CD4-positive, alpha-beta T cell treated with Interleukin-21 for 1 hour (primary cell): Measurements from ENCODE around the gene MED28.
"Not testable (repeated sequence)": the region's sequence is repeated elsewhere in the genome, so short reads cannot be mapped to it uniquely, and the experiment has no call there.

Source experiments
- DNase-seq: peaks from one replicate; pipeline ENCODE4 v3.0.0-alpha.2; 2020

The MED28 gene, protein sequence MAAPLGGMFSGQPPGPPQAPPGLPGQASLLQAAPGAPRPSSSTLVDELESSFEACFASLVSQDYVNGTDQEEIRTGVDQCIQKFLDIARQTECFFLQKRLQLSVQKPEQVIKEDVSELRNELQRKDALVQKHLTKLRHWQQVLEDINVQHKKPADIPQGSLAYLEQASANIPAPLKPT

DNA sequence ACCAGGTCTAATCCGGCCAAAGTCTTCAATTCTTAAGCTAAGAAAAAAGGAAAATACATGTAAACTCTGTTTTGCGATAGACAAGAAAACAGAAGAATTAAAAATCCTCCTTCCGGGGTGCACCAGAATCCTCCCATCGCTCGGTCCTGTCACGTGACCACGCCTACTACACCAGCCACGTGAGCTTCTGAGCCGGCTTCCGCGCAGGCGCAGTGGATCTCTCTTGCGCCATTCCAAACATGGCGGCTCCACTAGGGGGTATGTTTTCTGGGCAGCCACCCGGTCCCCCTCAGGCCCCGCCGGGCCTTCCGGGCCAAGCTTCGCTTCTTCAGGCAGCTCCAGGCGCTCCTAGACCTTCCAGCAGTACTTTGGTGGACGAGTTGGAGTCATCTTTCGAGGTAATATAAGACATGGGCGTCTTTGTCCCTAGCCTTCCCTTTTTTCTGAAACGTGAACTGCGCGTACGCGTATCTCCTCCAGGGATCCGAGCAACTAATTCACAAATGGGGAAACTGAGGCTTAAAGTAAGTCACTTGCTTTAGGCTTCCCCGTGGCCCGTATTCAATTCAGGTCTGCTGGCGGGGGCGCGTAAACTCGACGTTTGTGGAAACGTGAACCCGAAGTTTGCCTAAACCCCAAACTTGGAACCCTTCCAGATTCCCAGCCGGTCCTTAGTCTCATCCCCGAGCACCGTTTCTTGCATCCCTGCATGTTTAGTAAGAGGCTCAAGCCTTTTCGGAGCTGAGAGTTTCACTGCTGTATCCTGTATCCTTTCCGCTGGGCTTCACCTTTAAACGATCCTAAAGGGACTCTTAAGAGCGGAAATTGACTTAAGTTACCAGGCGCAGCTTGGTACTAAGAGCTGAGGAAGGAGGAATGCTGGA is at the start of gene MED28:
TSS of gene MED28 (plus strand) at position 226 of the 884 bp plus-strand sequence. CDS start at position 240, 14 bp downstream.
- DNase-seq: peak; percentile 96

DNA sequence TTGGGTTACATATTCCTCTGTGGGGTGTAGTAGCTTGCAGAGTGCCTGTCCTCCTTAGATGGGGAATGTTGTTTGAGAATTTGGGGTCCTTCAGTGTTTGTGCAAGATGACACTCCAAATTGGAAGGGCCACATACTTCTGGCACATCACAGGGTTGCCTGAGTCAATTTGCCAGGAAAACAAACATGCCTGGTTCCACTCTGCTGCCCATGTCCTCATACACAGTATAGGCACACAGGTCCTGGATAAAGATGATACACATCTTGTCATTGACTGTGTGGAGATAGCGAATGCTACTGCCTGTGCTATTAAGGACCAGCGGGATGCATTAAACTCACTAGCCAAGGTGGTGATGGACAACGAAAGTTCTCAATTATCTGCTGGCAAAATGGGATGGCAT is 48.6 kb upstream of the MED28 start:
- DNase-seq: no peak

DNA sequence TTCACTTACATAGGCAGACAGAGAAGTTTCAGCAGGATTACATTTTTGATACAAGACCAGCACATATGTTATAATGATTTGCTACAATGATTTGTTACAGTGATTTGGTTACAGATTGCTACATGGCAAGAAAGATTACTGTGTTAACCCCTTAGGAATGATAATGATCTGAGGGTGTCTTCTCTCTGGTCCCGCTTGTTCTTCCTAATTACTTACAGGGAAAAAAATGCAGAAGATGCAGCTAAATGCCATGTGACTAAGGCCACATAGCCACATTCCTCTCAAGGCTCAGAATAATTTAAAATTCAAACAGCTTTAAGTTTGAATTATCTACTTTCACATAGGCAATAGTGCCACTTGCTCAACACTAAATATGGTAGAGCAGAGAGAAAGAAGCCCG is 47.2 kb upstream of the MED28 start:
- no peak for DNase-seq

DNA sequence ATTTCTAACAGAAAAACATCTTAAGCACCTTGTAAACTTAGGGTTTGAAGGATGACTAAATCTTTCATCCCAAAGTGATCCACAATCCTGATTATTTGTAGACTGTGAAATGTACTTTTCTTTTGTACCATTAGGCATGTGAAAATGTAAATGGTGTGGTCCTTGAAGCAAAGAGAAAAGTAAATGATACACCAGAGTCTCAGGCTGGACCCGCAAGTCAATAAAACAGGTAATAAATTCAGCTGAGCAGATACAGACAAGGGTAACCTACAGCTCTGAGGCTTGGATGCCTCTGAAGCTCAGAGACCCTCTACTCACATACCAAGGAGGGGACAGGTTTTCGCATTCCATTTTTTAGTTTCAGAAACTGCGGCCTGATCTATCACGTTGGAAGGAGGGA is 40.2 kb upstream of the MED28 start:
- no peak for DNase-seq

DNA sequence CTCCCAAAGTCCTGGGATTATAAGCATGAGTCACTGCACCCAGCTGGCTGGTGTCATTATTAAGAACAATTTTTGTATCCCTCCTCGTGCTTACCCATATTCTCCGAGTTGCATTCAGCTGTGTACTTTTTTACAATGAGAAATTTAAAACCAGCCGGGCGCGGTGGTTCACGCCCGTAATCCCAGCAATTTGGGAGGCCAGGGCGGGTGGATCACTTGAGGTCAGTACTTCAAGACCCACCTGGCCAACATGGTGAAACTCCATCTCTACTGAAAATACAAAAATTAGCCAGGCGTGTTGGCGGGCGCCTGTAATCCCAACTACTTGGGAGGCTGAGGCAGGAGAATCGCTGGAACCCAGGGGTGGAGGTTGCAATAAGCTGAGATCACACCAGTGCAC is 39.3 kb upstream of the MED28 start:
- not testable (repeated sequence) for DNase-seq

DNA sequence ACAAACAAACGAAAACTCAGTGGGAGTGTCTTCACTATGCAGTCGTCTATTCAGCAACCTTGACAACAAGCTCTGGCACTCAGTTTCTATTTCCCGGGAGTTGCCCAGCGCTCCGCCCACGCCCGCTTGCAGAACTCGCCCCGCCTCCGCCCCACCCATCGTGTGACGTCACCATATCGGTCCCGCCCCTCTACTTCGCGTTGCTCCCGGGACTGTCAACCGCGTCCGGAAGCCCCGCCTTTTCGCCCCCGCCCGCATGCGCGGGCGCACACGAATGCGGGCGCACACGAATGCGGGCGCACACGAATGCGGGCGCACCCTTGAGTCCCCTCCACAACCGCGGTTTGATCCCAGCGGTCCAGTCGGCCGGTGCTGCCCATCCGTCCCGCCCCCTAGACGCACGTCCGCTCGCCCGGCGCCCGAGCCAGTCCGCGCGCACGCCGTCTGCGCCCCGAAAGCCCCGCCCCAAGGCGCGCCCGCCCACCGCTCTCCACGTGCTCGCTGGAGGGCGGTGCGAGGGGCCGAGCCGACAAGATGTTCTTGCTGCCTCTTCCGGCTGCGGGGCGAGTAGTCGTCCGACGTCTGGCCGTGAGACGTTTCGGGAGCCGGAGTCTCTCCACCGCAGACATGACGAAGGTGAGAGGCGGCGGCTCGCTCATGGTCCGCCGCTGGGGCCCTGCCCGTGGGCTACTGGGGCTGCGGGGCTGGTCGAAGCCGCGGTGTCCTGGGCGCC is 37.3 kb upstream of the MED28 start, which contains the start of gene LAP3:
TSS of gene LAP3 (plus strand) at position 267 of the 733 bp plus-strand sequence. CDS start at position 535, 268 bp downstream.
- peak; percentile 98 for DNase-seq

DNA sequence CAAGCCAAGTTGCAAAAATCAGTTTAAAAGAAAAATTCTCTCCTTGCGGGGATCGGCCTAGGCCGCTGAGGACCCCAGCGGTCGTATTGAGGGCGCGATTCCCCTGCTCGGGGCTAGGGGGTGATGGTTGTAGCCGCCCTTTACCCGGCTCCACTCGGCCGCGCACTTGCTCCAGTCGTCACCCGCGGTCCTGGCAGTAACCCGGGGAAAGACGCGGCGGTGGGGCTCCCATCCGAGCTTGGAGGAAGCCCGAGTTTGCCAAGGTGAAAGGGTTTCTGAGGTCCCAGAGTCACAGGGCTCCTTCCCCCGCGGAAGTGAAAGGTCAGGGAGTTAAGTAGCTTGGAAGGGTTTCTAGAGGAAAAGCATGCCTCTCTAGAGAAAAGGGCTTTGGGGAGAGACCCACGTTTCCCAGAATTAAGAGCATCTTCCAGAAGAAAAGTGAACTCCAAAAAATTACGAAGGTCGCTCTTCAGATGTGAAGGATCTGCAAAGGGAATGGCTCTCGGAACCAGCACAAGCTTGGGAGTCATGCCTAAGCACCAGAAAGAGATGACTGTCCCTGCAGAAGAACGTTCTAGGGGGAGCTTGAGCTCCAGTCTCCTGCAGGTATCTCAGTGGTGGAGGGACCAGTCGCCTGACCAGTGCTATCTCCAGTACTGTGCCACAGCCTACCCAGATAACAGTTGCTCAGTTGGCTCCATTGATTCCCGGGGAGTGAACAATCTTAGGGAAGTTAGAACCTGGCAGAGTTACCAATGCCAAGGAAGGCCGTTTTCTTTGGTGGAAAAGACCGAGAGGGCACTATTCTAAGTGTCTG is 36.6 kb upstream of the MED28 start:
- DNase-seq: peak; percentile 17

DNA sequence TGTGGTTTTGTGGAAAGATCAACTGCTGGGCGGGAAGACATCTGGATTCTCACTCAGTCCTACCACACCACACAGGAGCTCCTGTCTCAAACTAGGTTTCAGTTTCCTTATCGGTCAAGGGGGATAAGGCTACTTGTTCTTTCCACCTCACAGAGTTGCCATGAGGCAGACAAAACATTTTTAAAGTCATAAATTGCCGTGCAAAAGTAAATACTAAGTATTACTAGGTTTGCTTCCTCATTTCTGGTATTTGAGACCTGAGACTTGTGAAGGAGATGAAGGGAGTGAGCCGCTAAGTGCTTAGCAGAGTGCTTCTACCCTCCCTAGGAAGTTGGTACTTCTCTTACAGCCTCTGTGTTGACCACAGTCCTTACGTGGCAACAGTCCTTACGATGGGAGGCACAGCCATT is 36.0 kb upstream of the MED28 start:
- DNase-seq: peak; percentile 37

DNA sequence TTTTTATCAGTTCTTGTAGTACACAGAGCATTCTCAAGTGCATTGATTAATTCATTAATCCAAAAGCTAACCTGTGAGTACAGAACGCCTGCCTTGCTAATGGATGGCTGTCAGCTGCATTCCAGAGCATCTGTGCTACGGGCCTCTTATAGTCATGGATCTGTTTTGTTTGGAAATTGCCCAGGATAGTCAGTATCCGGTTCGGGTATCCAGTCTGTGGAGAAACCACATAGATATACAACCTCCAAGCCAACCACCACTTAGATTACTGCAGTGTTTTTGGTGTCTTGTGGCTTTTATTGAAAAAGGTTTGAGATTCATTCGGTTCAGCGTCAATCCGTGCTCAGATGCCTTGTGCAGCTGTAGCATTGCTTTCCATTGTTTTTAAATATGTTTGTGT is 33.5 kb upstream of the MED28 start:
- DNase-seq: no peak

DNA sequence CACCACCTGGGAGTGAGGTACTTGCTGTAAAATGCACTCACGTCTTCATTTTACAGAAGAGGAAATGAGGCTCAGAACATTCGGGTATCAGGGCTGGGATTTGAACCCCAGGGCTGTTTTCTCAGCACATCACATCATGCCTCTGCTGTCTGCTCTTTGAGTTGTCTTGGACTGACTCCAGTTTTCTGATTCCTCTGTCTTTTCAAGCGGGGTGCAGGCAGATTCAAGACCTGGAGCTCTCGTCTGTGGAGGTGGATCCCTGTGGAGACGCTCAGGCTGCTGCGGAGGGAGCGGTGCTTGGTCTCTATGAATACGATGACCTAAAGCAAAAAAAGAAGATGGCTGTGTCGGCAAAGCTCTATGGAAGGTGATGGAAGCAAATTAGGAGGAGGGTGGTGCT is 31.2 kb upstream of the MED28 start:
- DNase-seq: no peak

DNA sequence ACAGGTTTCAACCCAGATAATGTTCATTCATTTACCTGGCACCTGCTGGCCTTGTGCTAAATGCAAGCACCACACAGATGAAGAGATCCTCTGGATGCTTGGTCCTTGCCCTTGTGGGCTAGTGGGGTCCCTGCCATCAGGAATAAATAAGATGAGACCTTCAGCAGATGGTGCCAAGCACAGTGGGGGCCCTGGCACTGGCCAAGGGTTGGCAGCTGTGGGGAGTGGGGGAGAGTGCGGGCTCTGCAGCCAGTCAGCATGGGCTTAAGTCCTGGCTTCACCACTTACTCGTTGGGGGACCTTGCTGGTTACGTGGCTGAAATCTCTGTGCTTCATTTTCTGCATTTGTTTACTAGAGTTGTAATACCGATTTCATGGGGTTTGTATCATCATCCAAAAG is 30.5 kb upstream of the MED28 start:
- DNase-seq: no peak

DNA sequence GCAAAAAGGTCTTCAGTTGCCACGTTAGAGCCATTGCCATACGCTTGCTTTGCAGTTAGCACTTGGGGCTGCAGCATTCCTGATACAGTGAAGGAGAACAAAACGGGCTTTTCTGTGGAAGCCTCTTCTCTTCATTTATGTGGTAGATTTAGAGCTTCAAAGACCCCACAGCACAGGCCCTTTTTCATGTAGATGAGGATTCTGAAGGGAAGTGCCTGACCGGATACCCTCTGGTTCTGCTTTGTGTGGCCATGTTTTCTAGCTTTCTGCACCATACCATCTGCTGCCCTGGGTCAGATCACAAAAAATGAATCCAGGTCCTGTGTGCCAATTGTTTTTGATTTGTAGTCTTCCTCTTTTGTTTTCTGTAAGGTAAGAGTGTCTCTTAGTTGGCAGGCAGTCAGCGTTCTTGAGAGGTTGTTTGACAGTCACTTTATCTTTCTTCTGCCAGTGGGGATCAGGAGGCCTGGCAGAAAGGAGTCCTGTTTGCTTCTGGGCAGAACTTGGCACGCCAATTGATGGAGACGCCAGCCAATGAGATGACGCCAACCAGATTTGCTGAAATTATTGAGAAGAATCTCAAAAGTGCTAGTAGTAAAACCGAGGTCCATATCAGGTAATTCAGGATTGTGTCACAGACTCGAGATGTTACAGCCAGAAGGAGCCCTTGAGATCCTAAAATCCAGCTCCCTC is 29.8 kb upstream of the MED28 start:
- DNase-seq: no peak

DNA sequence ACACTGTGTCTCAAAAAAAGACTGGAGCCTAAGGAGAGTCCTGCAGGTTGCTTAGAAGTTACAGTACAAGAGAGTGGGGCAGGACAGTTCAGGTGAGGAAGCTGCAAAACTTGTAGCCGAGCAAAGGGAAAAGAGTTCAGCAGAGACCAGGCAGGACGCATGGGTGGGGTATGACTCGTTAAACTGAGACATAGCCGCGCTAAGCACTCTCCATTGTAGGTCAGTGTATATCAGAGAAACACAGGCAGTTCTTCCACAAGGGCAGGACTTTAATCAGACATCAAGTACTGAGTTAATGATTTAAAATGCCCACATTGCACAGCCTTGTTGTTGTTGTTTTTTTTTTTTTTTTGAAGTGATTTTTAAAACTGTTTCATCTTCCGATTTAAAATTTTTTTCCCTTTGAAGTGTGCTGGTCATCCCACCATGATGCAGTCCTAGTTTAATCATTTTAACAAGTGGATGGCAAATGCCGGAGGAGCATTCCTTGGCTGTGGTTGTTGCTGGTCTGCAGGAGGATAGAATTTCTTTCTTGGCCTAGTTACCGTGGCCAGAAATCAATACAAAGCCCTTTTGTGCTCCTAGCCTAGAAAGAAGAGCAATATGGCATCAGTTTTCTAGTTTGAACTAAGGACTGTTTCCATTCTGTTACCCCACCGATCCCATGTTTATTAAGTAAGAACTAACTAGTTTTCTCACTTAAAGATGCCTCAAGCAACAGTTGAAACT is 27.2 kb upstream of the MED28 start:
- no peak for DNase-seq

DNA sequence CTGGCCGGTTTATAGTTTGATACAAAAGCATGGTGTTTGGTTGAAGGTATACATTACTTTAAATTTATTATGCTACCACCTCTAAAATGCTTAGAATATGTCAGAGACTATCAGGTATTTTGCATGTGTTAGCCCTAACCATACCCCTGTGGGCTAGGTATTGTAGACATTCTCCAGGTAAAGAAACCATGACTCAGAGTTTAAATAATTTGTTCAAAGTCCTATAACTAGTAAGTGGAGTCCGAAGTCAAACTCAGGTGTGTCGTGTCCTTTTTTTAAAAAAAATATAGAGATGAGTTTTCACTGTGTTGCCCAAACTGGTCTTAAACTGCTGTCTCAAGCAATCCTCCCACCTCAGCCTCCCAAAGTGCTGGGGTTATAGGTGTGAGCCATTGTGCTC is 25.1 kb upstream of the MED28 start:
- no peak for DNase-seq

DNA sequence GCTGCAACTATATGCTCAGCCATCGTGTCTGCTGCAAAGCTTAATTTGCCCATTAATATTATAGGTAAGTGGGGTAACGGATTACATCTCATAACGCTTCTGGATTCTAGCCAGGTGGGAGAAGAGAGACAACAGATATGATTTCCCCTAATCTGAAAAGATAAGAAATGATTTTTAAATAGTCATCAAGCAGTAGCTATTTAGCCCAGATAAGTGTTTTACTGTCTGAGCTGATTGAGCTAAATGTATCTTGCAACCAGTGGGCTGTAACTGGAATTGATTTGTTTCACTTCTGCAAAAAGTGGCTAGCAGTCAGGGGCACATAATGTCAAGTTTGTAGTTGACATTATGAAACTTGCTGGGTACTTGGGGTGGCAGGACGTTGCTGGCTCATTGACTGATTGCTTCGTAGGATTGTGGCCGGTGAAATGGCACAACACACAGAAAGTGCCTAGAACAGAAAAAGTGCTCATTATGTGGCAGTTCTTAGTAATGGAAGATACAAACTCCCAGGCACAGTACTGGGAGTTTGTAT is 18.9 kb upstream of the MED28 start:
- DNase-seq: no peak

DNA sequence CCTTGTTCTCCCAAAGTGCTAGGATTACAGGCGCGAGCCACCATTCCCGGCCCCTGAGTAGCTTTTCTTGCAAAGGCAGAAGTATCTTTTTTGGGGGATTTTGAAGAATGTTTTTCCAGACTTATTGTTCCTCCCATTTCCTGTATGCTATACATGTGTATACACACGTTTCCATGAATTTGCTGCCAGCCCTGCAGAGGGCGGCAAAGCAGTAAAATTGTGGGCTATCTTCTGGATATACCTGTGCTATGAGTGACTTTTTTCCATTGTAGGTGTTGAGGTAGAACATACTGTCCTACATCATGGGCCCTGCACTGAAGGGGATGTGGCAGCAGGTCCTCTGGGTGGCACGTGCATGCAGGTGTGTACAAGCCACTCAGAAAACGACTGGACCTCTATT is 16.9 kb upstream of the MED28 start:
- no peak for DNase-seq

DNA sequence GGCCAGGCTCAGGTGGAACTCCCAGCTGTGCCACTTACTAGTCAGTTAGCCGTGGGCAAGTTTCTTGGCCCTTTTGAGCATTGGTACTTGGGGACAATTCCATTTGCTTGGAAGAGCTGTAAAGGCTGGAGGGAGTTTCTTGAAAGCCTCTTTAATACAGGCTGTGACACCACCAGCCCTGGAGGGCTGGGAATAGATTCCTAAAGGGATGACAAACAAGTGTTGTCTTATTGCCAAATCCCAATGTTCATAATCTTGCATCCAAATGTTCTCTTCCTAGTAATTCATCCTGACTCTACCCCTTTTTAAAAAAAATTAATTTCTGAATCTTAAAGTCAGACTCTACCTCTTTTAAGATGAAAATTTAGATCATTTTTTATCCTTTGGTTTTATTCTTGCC is 14.6 kb upstream of the MED28 start:
- DNase-seq: no peak

DNA sequence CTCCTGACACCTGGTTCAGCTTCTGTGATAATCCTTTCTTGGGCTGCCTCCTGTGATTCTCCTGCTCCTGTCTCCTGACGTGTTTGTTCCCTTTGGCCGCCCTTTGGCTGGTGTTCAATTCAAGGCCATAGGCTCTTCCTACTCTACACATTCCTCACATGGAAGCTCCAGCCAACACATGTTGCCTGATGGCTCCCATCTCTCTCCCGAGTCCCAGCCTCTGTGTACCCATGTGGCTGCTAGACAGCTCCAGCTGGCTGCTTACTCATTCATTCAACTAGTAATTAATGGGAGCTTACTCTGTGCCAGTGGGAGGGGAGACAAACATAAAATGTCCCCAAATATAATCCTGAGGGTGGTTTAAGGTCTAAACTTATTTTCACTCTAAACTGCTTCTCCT is 9.2 kb upstream of the MED28 start:
- no peak for DNase-seq

DNA sequence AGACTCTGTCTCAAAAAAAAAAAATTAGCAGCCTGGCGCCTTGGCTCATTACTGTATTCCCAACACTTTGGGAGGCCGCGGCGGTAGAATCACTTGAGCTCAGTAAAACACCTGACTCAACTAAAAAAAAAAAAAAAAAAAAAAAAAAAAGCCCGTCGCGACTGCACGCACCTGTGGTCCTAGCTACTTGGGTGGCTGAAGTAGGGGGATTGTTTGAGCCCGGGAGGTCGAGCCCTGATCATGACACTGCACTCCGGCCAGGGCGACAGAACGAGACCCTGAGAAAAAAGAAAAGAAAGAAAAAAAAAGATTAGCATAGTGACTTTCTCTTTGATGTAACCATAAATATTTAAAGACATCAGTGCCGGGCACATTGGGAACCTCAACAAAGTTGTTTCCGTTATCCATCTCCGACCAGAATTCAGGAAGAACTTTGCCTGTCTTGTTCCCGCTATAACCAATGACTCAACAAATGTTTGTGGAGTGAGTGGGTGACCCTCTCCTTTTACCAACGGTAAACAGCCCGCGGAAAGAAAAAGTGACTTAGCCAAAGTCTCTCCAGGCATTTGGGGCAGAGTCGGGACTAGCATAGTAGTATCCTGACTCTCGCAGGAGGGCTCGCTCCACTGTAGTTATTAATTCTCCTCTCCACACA is 553 bp upstream of the MED28 start:
- DNase-seq: peak; percentile 33

DNA sequence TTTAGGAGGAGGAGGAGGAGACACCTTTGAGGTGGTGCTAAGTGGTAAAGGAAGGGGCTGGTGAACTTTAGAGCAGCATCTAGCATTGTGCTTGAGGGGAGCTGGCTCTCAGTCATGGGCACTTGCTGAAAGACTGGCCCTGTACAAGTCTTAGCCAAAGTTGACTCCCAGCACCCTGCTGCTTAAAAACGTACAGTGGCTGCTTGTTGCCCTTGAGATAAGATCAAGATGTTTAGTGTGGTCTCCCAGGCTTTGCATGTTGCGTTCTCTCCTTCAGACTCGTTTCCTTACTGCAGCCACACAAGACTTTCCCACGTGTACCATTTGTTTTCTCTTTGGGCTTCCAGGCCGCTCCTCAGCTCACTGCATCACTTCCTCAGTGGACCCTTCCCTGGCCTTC is 1.8 kb downstream of the MED28 start:
- no peak for DNase-seq

DNA sequence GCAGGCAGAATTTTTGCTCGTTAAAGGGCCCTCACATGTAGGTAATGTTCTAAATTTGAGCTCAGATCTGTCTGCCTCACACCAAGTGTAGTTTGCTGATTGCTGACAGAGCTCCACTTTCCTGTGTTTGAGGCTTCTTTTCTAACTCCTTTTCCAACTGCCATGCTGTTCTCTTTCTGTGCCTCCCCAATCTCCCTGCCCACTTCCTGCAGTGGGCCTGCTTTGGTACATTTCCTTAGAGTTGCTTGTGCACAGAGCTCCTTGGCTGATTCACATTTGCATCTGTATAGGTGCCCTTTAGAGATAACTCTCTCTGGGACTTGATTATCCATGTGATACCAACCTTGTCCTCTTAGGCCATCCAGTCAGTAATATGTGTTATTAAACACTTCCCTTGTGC is 4.5 kb downstream of the MED28 start:
- DNase-seq: no peak
